ENCODE results near the gene TBL1X. TPM values are rescaled to one million over a fixed set of nuclear protein-coding genes. Genes with fewer than 3 reads are reported as not detected.

TBL1X gene
- total RNA-seq, 1 experiment from 2014 or later = 14.6 TPM

GRCh38 chrX:9650091-9650490 lies 185.2 kb downstream of the TBL1X start:
- no TSS peak for BruUV-seq (replicated peaks)
- CTCF ChIA-PET = no interaction called here
- in situ Hi-C loops (cut with HindIII; ENCODE audit: low pct_unique_long_range_greater_than_20kb, low sequenced_read_pairs) (no loop called here), intact Hi-C loops (cut with micrococcal nuclease; ENCODE audit: unreplicated experiment) (no loop called here)
- no peak overlapping the region for H3K4me3 ChIP-seq (ENCODE audit: low read depth in 2 of 2, low read length in 2 of 2)
- DNase-seq (ENCODE audit: low read depth, low spot score) = no peak
- TF ChIP-seq SIN3A (IDR thresholded peaks at IDR 0.05; ENCODE audit: borderline replicate concordance, insufficient read depth, low read depth, low read length) = no peak
- TF ChIP-seq REST (IDR thresholded peaks at IDR 0.05; ENCODE audit: insufficient read depth in 1 of 2, low read depth in 2 of 2, low read length in 1 of 2) = no peak
- no peaks in the 10 kb centered on the region for H3K27me3 ChIP-seq (ENCODE audit: control insufficient read depth, insufficient read depth, low read length)
- no peaks in the 10 kb centered on the region for H3K36me3 ChIP-seq (ENCODE audit: control insufficient read depth, insufficient read depth, low read length)
- no peaks in the 10 kb centered on the region for H3K9me3 ChIP-seq (ENCODE audit: control insufficient read depth, insufficient read depth, low read depth, low read length)
- no peak overlapping the region for H3K27ac ChIP-seq (ENCODE audit: low read length)
- POLR2A ChIA-PET = no interaction called here
- ATAC-seq = no peak
- H3K4me1 ChIP-seq (ENCODE audit: control insufficient read depth, insufficient read depth, low read length) = no peaks in the 10 kb centered on the region

- no TSS peak for BruUV-seq (replicated peaks)
- Histone ChIP-seq H3K4me3 (ENCODE audit: low read depth in 2 of 2, low read length in 2 of 2) (no peak overlapping the region), H3K27ac (ENCODE audit: low read length) (no peak overlapping the region), H3K4me1 (ENCODE audit: control insufficient read depth, insufficient read depth, low read length) (no peaks in the 10 kb centered on the region), H3K9me3 (ENCODE audit: control insufficient read depth, insufficient read depth, low read depth, low read length) (no peaks in the 10 kb centered on the region), H3K36me3 (ENCODE audit: control insufficient read depth, insufficient read depth, low read length) (no peaks in the 10 kb centered on the region), H3K27me3 (ENCODE audit: control insufficient read depth, insufficient read depth, low read length) (no peaks in the 10 kb centered on the region)
- intact Hi-C loops (cut with micrococcal nuclease; ENCODE audit: unreplicated experiment) = no loop called here
- DNase-seq (ENCODE audit: low read depth, low spot score) (no peak), ATAC-seq (no peak)
- POLR2A ChIA-PET = no interaction called here
- TF ChIP-seq SIN3A (IDR thresholded peaks at IDR 0.05; ENCODE audit: borderline replicate concordance, insufficient read depth, low read depth, low read length) (no peak), CTCF (IDR thresholded peaks at IDR 0.05) (no peak), POLR2AphosphoS5 (IDR thresholded peaks at IDR 0.05; ENCODE audit: low read depth, low read length) (no peak), TCF7L2 (IDR thresholded peaks at IDR 0.05; ENCODE audit: low read depth, low read length) (no peak), REST (IDR thresholded peaks at IDR 0.05; ENCODE audit: insufficient read depth in 1 of 2, low read depth in 2 of 2, low read length in 1 of 2) (no peak)
- in situ Hi-C loops (cut with HindIII; ENCODE audit: low pct_unique_long_range_greater_than_20kb, low sequenced_read_pairs) = no loop called here
- CTCF ChIA-PET = no interaction called here
Observed at GRCh38 chrX:9651737-9652136, 186.9 kb downstream of the TBL1X start.
